ENCODE results near the gene UCP3.

DNA sequence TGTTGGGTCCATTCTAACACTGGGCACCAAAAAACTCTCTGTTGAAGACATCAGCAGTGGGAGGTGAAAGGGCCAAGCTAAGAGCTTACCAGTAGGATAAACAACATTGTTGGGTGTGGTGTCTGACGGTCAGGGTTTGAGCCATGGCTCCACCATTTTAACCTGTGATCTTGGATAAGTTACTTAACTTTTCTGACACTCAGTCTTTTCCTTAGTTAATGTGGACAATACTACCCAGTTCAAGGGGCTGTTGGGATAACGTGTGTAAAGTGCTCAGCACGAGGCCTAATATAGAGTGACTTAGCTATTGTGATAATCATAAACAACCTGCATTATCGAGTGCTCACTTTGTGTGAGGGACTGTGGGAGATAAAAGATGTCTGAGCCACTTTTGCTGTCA is 6.1 kb downstream of the UCP3 start:
- TF ChIP-seq, protein P1, sequence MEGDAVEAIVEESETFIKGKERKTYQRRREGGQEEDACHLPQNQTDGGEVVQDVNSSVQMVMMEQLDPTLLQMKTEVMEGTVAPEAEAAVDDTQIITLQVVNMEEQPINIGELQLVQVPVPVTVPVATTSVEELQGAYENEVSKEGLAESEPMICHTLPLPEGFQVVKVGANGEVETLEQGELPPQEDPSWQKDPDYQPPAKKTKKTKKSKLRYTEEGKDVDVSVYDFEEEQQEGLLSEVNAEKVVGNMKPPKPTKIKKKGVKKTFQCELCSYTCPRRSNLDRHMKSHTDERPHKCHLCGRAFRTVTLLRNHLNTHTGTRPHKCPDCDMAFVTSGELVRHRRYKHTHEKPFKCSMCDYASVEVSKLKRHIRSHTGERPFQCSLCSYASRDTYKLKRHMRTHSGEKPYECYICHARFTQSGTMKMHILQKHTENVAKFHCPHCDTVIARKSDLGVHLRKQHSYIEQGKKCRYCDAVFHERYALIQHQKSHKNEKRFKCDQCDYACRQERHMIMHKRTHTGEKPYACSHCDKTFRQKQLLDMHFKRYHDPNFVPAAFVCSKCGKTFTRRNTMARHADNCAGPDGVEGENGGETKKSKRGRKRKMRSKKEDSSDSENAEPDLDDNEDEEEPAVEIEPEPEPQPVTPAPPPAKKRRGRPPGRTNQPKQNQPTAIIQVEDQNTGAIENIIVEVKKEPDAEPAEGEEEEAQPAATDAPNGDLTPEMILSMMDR (IDR thresholded peaks at IDR 0.05) = no peak
- no peak for TF ChIP-seq EZH2 (IDR thresholded peaks at IDR 0.05; ENCODE audit: borderline replicate concordance, insufficient read depth, low read depth, low read length, poor library complexity, severe bottlenecking)

All from B cell (primary cell).